HG02970 (cell line): Measurements from ENCODE around the gene CRTC1.

ENCODE experiments used
- ATAC-seq: cut with Tn5 transposase; IDR thresholded peaks from one replicate; pipeline ENCODE4 v1.9.1; 2021; ENCODE audit warnings: mild to moderate bottlenecking, moderate library complexity, moderate number of reproducible peaks; ENCODE audit not compliant: unreplicated experiment, low FRiP score

The CRTC1 gene

GRCh38 chr19:18831524-18832305, 148.2 kb downstream of the CRTC1 start, which contains the start of gene UPF1:
Gene UPF1, plus strand, starts transcription at chr19:18831959. Its CDS starts 251 bp downstream, at chr19:18832210.
- ATAC-seq: peak; percentile 63
